MM.1S (cell line): Measurements from ENCODE around the gene LHB.

Experiments
- DNase-seq: peaks from one replicate; pipeline ENCODE4 v3.0.0-alpha.2; 2015
- H2AFZ ChIP-seq: fragments of 300-600 bp; sonication (generic); 2 replicates; pipeline ENCODE4 v1.6.0; 2016; ENCODE audit warnings: antibody characterized with exemption, low read length
- H3F3A ChIP-seq: fragments of 300-600 bp; sonication (generic); 2 replicates; pipeline ENCODE4 v1.6.1; 2016; ENCODE audit warnings: mild to moderate bottlenecking, antibody characterized with exemption, low read length, moderate library complexity, mixed read lengths; ENCODE audit not compliant: insufficient read depth
- H3K27ac ChIP-seq: fragments of 300-600 bp; sonication (generic); 2 replicates; pipeline ENCODE4 v1.5.1; 2016; ENCODE audit warnings: mild to moderate bottlenecking, low read length
- H3K27me3 ChIP-seq: fragments of 300-600 bp; sonication (generic); replicated peaks from 2 replicates; pipeline ENCODE4 v1.6.0; 2016; ENCODE audit warnings: low read length; ENCODE audit not compliant: insufficient read depth
- H3K36me3 ChIP-seq: fragments of 300-600 bp; sonication (generic); replicated peaks from 2 replicates; pipeline ENCODE4 v1.6.1; 2016; ENCODE audit warnings: mild to moderate bottlenecking, low read length, mixed read lengths; ENCODE audit not compliant: insufficient read depth
- H3K4me1 ChIP-seq: fragments of 300-600 bp; sonication (generic); 2 replicates; pipeline ENCODE4 v1.6.1; 2016; ENCODE audit warnings: low read length, mixed read lengths
- H3K4me2 ChIP-seq: fragments of 300-600 bp; sonication (generic); 2 replicates; pipeline ENCODE4 v1.6.0; 2016; ENCODE audit warnings: low read depth, low read length
- H3K4me3 ChIP-seq: fragments of 300-600 bp; sonication (generic); 2 replicates; pipeline ENCODE4 v1.5.1; 2016; ENCODE audit warnings: low read length, mixed read lengths
- H3K79me2 ChIP-seq: fragments of 300-600 bp; sonication (generic); 2 replicates; pipeline ENCODE4 v1.6.1; 2016; ENCODE audit warnings: mixed run types, low read length, mixed read lengths
- H3K9ac ChIP-seq: fragments of 300-600 bp; sonication (generic); 2 replicates; pipeline ENCODE4 v1.6.1; 2016; ENCODE audit warnings: low read length, mixed read lengths
- H3K9me2 ChIP-seq: fragments of 300-600 bp; sonication (generic); replicated peaks from 2 replicates; pipeline ENCODE4 v1.6.1; 2016; ENCODE audit warnings: mild to moderate bottlenecking, low read length, mixed read lengths; ENCODE audit not compliant: insufficient read depth
- H3K9me3 ChIP-seq: fragments of 300-600 bp; sonication (generic); replicated peaks from 2 replicates; pipeline ENCODE4 v1.6.1; 2016; ENCODE audit warnings: mild to moderate bottlenecking, low read length, mixed read lengths; ENCODE audit not compliant: insufficient read depth
- H4K20me1 ChIP-seq: fragments of 300-600 bp; sonication (generic); 2 replicates; pipeline ENCODE4 v1.6.1; 2016; ENCODE audit warnings: mild to moderate bottlenecking, low read length, moderate library complexity, mixed read lengths; ENCODE audit not compliant: insufficient read depth
- CTCF ChIP-seq: fragments of 300-600 bp; sonication (generic); IDR thresholded peaks from 2 replicates; pipeline ENCODE4 v1.5.1; 2016; ENCODE audit warnings: antibody characterized with exemption, low read length, mixed read lengths
- EZH2 ChIP-seq: fragments of 300-600 bp; sonication (generic); optimal IDR thresholded peaks from 2 replicates; pipeline ENCODE3; 2017; ENCODE audit warnings: low read depth, mild to moderate bottlenecking, antibody characterized with exemption, low read length, mixed read lengths
- EZH2phosphoT487 ChIP-seq: fragments of 300-600 bp; sonication (generic); IDR thresholded peaks from 2 replicates; pipeline ENCODE4 v1.6.1; 2018; ENCODE audit warnings: antibody characterized with exemption, low read length

The LHB gene

GRCh38 chr19:48967346-48968178 lies 49.3 kb downstream of the LHB start:
- H3K27me3 ChIP-seq: no peaks in the 10 kb centered on the region
- no peaks in the 10 kb centered on the region for H4K20me1 ChIP-seq
- H3K4me2 ChIP-seq: peak overlapping the region; percentile 85; the same call in 1 of the 2 replicates
- no peak for TF ChIP-seq EZH2phosphoT487
- TF ChIP-seq EZH2: no peak
- no peak for TF ChIP-seq CTCF
- no peaks in the 10 kb centered on the region for H3K36me3 ChIP-seq
- no peak for DNase-seq
- H3K79me2 ChIP-seq: peaks cover 21% of the 10 kb centered on the region
- H3K4me3 ChIP-seq: no peak overlapping the region
- peaks cover 37% of the 10 kb centered on the region for H3K4me1 ChIP-seq
- H3K9ac ChIP-seq: no peak overlapping the region
- peaks cover 47% of the 10 kb centered on the region for H3F3A ChIP-seq
- H2AFZ ChIP-seq: no peak overlapping the region
- H3K27ac ChIP-seq: peak overlapping the region; percentile 47; the same call in 1 of the 2 replicates
- no peaks in the 10 kb centered on the region for H3K9me2 ChIP-seq
- no peaks in the 10 kb centered on the region for H3K9me3 ChIP-seq

- no peaks in the 10 kb centered on the region for H3K9me3 ChIP-seq
- peak overlapping the region; percentile 94 for H3K4me3 ChIP-seq
- H3K27me3 ChIP-seq: no peaks in the 10 kb centered on the region
- H3K27ac ChIP-seq: peak overlapping the region; percentile 73; the same call in 1 of the 2 replicates
- no peak overlapping the region for H2AFZ ChIP-seq
- H3K9me2 ChIP-seq: no peaks in the 10 kb centered on the region
- TF ChIP-seq EZH2phosphoT487 (no peak), CTCF (no peak), EZH2 (no peak)
- peaks cover 42% of the 10 kb centered on the region for H3K4me1 ChIP-seq
- peak overlapping the region; percentile 85 for H3K4me2 ChIP-seq
- H3K36me3 ChIP-seq: no peaks in the 10 kb centered on the region
- H3K9ac ChIP-seq: peak overlapping the region; percentile 83; the same call in 1 of the 2 replicates
- peaks cover 21% of the 10 kb centered on the region for H3K79me2 ChIP-seq
- peaks cover 55% of the 10 kb centered on the region for H3F3A ChIP-seq
- H4K20me1 ChIP-seq: no peaks in the 10 kb centered on the region
- no peak for DNase-seq
These were observed 50.1 kb downstream of the LHB start for GRCh38 chr19:48966541-48967345.
